Omental fat pad (tissue), 4 donors: Measurements from ENCODE around the gene MICAL2. TPM values are rescaled to one million over a fixed set of nuclear protein-coding genes. Genes with fewer than 3 reads are reported as not detected.

ENCODE experiments used
- ATAC-seq: fragments of 150-250 bp; one replicate; pipeline ENCODE4 v1.9.1; 2016; ENCODE audit warnings: mild to moderate bottlenecking, moderate library complexity; ENCODE audit not compliant: low FRiP score
- DNase-seq: peaks from one replicate; pipeline ENCODE4 v3.0.0-alpha.2; 2019; ENCODE audit warnings: low spot score
- total RNA-seq, 4 donors: library from RNA; depleted of rRNA; stranded (reverse); fragments of >200 nt; gene quantifications; one replicate each; pipeline ENCODE4 v1.1.0, GENCODE V29; 2016
- TF ChIP-seq, protein P1 (sequence below), 3 donors: fragments of 450-650 bp; IDR thresholded peaks; one replicate each; pipeline ENCODE4 v1.5.1; 2016 to 2017; ENCODE audit warnings: antibody characterized with exemption in 3 of 3, mild to moderate bottlenecking in 3 of 3, moderate library complexity in 2 of 3

The MICAL2 gene
- total RNA-seq, 4 donors from 2014 or later = 34.3 to 143 (median 57.0) TPM

DNA sequence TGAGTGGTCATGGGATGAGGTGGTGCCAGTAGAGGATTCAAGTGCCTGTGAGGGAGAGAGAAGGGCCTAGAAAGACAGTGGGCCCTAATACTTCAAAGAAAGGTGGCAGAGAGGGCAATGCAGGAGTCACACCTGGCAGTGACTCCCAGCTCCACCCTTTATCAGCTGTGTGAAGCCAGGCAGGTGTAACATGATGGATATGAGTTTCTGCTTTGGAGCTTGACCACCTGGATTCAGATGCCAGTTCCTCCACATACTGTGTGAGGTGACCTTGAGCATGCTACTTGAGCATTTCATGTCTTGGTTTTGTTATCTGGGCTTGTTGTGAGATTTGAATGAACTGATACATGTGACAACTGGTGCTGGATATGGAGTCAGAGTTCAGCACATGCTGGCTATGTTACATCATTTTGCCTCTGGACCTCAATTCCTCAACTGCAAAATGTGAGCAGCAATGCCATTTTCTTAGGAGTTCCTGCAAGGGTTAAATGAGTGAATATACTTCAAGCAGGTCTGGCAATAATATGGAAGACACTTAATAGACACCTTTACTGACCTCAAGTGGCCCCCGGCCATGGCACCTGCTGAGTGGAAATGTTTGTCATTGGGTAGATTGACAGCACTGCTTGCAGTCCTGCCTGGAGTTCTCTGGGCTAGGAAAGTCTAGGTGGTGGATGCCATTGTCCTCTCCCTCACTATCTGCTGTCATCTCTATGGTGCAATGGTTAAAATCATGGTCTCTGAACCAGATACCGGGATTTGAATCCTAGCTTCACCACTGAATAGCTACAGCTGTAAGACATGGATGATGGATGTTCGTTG is 83.3 kb downstream of the MICAL2 start:
- ATAC-seq = no peak
- TF ChIP-seq, protein P1, sequence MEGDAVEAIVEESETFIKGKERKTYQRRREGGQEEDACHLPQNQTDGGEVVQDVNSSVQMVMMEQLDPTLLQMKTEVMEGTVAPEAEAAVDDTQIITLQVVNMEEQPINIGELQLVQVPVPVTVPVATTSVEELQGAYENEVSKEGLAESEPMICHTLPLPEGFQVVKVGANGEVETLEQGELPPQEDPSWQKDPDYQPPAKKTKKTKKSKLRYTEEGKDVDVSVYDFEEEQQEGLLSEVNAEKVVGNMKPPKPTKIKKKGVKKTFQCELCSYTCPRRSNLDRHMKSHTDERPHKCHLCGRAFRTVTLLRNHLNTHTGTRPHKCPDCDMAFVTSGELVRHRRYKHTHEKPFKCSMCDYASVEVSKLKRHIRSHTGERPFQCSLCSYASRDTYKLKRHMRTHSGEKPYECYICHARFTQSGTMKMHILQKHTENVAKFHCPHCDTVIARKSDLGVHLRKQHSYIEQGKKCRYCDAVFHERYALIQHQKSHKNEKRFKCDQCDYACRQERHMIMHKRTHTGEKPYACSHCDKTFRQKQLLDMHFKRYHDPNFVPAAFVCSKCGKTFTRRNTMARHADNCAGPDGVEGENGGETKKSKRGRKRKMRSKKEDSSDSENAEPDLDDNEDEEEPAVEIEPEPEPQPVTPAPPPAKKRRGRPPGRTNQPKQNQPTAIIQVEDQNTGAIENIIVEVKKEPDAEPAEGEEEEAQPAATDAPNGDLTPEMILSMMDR (IDR thresholded peaks at IDR 0.05) = no peak

DNA sequence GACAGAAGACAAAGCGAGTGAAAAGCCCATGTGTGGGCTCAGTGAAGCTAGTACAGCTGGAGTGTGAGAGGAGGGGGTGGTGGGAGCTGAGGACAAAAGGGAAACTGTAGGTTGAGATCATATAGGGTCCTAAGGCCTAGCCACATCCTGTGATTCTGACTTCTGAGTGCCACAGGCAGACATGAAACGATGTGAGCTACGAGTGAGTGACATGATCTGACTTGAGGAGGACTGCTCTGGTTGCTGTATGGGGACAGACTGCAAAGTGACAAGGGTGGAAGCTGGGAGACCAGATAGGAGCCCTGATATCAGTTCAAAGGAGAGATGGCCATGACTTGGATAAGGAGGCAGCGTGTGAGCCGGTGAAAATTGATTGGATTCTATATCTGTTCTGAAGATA is 85.4 kb downstream of the MICAL2 start:
- TF ChIP-seq, protein P1 (IDR thresholded peaks at IDR 0.05) = no peak
- ATAC-seq (no peak), DNase-seq (no peak)

More for the DNA sequence above, 83.3 kb downstream of the MICAL2 start:
- DNase-seq = no peak

DNA sequence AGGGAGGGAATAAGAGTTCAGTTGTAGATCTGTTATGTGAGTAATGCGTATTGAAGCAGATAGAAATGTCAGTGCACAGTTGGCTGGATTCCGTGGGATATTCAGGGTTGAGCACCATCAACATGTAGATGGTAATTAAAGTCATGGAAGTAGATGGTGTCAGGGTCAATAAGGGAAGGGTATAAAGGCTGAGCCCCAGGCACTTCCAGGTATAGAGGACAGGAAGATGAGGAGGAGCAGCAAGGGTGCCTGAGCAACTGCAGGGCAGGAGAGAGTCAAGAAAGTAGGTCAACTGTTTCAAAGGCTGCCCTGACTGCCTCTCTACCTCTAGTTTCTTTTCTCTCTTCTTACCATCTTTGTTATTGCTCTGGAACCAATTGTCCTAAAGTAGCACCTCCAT is 85.9 kb downstream of the MICAL2 start:
- no peak for DNase-seq
- TF ChIP-seq, protein P1 (IDR thresholded peaks at IDR 0.05) = no peak
- ATAC-seq = no peak

DNA sequence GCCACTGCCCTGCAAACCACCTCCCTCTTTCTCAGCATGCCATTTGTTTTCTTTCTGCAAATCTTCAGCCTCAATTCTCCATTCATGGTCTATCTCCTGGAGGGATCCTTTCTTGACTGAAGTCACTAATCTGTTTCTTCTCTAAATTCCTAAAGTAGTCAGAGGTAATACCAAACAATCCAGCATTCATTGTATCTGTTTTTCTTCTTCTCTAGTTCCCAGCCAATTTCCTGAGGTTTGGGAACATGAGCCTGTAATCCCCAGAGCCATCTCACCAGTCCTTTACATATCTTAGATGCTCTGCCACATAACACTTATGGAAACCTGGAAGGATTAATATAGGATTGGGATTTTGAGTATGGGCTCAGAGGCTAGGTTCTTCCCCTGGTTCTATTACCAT is 86.5 kb downstream of the MICAL2 start:
- TF ChIP-seq, protein P1 (IDR thresholded peaks at IDR 0.05) = no peak
- DNase-seq = no peak

DNA sequence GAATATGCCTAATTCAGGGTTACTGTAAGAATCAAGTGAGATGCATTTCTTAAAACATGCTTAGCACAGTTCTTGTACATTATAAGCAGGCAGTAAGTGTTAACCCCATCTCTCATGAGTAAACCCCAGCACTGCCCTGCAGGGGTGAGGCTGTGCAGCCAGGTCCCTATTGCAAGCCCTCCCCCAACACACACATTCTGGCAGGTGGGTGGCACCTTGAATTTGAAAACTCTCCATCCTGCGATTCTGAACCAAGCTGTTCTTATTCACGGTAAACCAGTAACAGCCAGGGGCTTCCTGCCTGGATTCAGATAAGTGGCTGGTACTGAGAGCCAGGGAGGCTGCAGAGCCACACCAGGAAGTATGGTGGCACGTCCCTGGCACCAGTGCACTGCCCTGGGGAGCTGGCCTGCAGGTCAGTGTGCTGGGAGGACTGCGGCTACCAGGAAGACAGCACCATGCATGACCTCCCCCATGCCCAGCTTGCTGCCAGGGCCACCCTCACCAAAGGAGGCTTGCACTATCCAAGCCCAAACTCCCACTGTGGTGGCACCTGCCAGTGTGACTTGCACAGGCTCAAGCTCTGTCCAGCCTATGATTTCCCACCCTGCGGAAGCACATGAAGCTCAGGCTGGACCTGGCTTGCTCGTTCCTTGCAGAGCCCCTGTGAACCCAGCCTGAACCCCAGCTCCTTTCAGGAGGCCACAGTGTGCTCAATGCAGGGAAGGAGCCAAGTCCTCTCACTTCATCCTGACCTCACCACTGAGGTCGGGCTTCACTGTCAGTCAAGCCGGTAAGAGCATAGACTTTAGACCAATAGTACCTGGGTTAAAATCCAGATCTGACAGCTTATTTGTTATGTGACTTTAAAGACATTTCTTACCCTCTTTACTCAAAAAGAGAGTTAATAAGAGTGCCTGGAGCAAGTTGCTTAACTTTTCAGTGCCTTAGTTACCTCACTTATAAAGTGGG is 88.1 kb downstream of the MICAL2 start:
- ATAC-seq = no peak
- TF ChIP-seq, protein P1 (IDR thresholded peaks at IDR 0.05) = no peak
- DNase-seq = no peak

More for the DNA sequence above, 86.5 kb downstream of the MICAL2 start:
- ATAC-seq = no peak

DNA sequence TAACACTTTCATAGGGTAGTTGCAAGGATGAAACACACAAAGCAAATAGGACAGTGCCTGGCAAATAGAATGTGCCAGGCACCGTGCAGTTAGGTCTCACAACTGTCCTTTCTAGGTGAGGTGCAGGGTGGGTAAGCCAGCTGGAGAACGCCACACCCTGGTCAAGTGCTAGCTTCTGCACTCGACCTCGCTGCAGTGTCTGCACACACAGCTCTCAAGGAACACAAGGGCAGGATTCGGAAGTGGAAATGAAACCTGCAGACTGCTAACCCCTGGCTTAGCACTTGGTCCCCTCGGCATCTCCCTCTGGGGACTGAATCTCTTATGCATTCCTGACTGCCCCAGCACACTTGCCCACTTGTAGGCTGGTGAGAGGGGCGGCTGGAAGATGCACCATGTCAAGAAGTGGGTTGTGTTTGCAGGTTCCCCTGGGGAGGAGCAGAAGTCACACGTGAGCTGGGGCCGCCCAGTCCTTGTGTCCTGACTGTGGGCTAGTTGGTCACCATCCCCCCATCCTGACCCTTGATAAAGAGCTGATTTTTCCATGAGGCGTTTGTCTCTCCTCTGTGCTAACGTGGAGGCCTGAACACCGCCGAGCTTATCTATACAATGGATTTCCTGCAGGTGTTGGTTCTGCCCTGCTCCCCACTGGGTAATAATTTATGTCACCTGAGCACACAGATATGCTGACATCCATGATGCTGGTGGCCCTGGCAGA is 89.0 kb downstream of the MICAL2 start:
- DNase-seq (no peak), ATAC-seq (no peak)
- TF ChIP-seq, protein P1 (IDR thresholded peaks at IDR 0.05) = no peak
